Liver (tissue), 9 donors: ENCODE results near the gene DHRS3. TPM values are rescaled to one million over a fixed set of nuclear protein-coding genes. Genes with fewer than 3 reads are reported as not detected.
A peak's percentile ranks its signal among the peaks of the same experiment; 100 is the strongest.
"Not testable (repeated sequence)": the region's sequence is repeated elsewhere in the genome, so short reads cannot be mapped to it uniquely, and the experiment has no call there.

ENCODE experiments used
- DNase-seq: peaks from one replicate; pipeline ENCODE4 v3.0.0-alpha.2; 2017; ENCODE audit warnings: low spot score
- H3K27ac ChIP-seq, 2 donors: one replicate each; pipeline ENCODE4 v1.7.0; 2013; ENCODE audit warnings: inconsistent platforms in 2 of 2, low read length in 2 of 2, control low read depth in 1 of 2, low read depth in 1 of 2, mild to moderate bottlenecking in 1 of 2
- H3K27me3 ChIP-seq, 4 donors: one replicate each; pipeline versions ENCODE4 v1.6.1 to v1.7.0; 2013; ENCODE audit warnings: low read length in 3 of 4, inconsistent platforms in 1 of 4, mild to moderate bottlenecking in 1 of 4, moderate library complexity in 1 of 4; ENCODE audit not compliant: control insufficient read depth in 4 of 4, insufficient read depth in 4 of 4
- H3K36me3 ChIP-seq, 4 donors: one replicate each; pipeline versions ENCODE4 v1.6.1 to v1.7.0; 2013; ENCODE audit warnings: low read length in 3 of 4, mild to moderate bottlenecking in 3 of 4, low read depth in 1 of 4, moderate library complexity in 1 of 4; ENCODE audit not compliant: control insufficient read depth in 4 of 4, insufficient read depth in 3 of 4
- H3K4me1 ChIP-seq, 4 donors: one replicate each; pipeline versions ENCODE4 v1.6.1 to v1.7.0; 2013; ENCODE audit warnings: low read length in 3 of 4, mild to moderate bottlenecking in 3 of 4, moderate library complexity in 1 of 4; ENCODE audit not compliant: control insufficient read depth in 4 of 4, insufficient read depth in 4 of 4
- H3K4me3 ChIP-seq, 3 donors: one replicate each; pipeline versions ENCODE4 v1.6.1 to v1.7.0; 2013; ENCODE audit warnings: low read length in 3 of 3, control low read depth in 1 of 3, low read depth in 1 of 3, mild to moderate bottlenecking in 1 of 3
- H3K9ac ChIP-seq, 2 donors: one replicate each; pipeline ENCODE4 v1.7.0; 2013; ENCODE audit warnings: low read length in 2 of 2, mild to moderate bottlenecking in 2 of 2, moderate library complexity in 2 of 2, control low read depth in 1 of 2, low read depth in 1 of 2
- H3K9me3 ChIP-seq, 4 donors: one replicate each; pipeline versions ENCODE4 v1.6.1 to v1.7.0; 2013; ENCODE audit warnings: low read length in 3 of 4; ENCODE audit not compliant: control insufficient read depth in 4 of 4
- ATF3 ChIP-seq: IDR thresholded peaks from 2 replicates; pipeline ENCODE4 v1.6.1; 2016; ENCODE audit warnings: antibody characterized with exemption
- CTCF ChIP-seq: fragments of 150-350 bp; IDR thresholded peaks from 2 replicates; pipeline ENCODE4 v1.5.1; 2017; ENCODE audit warnings: improper control_type of control experiment, low read depth, low read length; ENCODE audit not compliant: missing input control
- FOXA1 ChIP-seq: IDR thresholded peaks from 2 replicates; pipeline ENCODE4 v1.6.1; 2016; ENCODE audit warnings: antibody characterized with exemption
- FOXA2 ChIP-seq: IDR thresholded peaks from 2 replicates; pipeline ENCODE4 v1.6.1; 2016; ENCODE audit warnings: antibody characterized with exemption
- HNF4A ChIP-seq, 2 donors: conservative IDR thresholded peaks; 2 replicates each; pipeline ENCODE4 v1.6.1; 2016; ENCODE audit warnings: antibody characterized with exemption in 2 of 2, mild to moderate bottlenecking in 2 of 2
- HNF4G ChIP-seq: IDR thresholded peaks from 2 replicates; pipeline ENCODE4 v1.6.1; 2016; ENCODE audit warnings: antibody characterized with exemption
- MAX ChIP-seq: IDR thresholded peaks from 2 replicates; pipeline ENCODE4 v1.6.1; 2016; ENCODE audit warnings: antibody characterized with exemption
- NR2F2 ChIP-seq: IDR thresholded peaks from 2 replicates; pipeline ENCODE4 v1.6.1; 2016; ENCODE audit warnings: antibody characterized with exemption
- RAD21 ChIP-seq, 2 donors: IDR thresholded peaks; 2 replicates each; pipeline ENCODE4 v1.6.1; 2016; ENCODE audit warnings: antibody characterized with exemption in 2 of 2, mild to moderate bottlenecking in 2 of 2
- RXRA ChIP-seq, 2 donors: IDR thresholded peaks; 2 replicates each; pipeline ENCODE4 v1.6.1; 2017 to 2018; ENCODE audit warnings: antibody characterized with exemption in 2 of 2, mild to moderate bottlenecking in 1 of 2
- SP1 ChIP-seq: IDR thresholded peaks from 2 replicates; pipeline ENCODE4 v1.6.1; 2018; ENCODE audit warnings: antibody characterized with exemption, mild to moderate bottlenecking
- TAF1 ChIP-seq: conservative IDR thresholded peaks from 2 replicates; pipeline ENCODE4 v1.6.1; 2016; ENCODE audit warnings: antibody characterized with exemption, mild to moderate bottlenecking
- YY1 ChIP-seq: IDR thresholded peaks from 2 replicates; pipeline ENCODE4 v1.6.1; 2016; ENCODE audit warnings: antibody characterized with exemption, mild to moderate bottlenecking
- ZBTB33 ChIP-seq: IDR thresholded peaks from 2 replicates; pipeline ENCODE4 v1.6.1; 2016; ENCODE audit warnings: antibody characterized with exemption
- WGBS: extraction: QIAGEN DNeasy Blood & Tissue Kit; methylation state at CpG from one replicate; pipeline ENCODE4 v1.1.7; 2013; 5-methylcytosine and 5-hydroxymethylcytosine counted together
- polyA plus RNA-seq, 2 donors: library from polyadenylated mRNA; stranded (reverse) in 1 of 2; unstranded in 1 of 2; fragments of 200-250 nt in 1 of 2; fragments of >200 nt in 1 of 2; fragmentation: Nextera tagmentation in 1 of 2; extraction: Ambion mirVana in 1 of 2; gene quantifications; one replicate each; pipeline versions ENCODE4 v1.2.1 to v1.2.3, GENCODE V29; 2013 to 2015
- total RNA-seq, 2 donors: library from RNA; depleted of rRNA; stranded (reverse); fragments of >200 nt; gene quantifications; one replicate each; pipeline ENCODE4 v1.2.3, GENCODE V29; 2014
- donor health status: healthy.
- donor health status: healthy.
- donor health status: healthy.
- donor health status: healthy.
- donor health status: healthy.

DHRS3 gene
- total and polyA plus RNA-seq, 4 donors = 62.6 to 185 (median 158) TPM

- DNase-seq = no peak
- Histone ChIP-seq H3K27ac (no peak overlapping the region), H3K4me3 (no peak overlapping the region), H3K9ac (no peak overlapping the region), H3K36me3 (no peaks in the 10 kb centered on the region), H3K4me1 (peaks cover 0 to 2% (median 0%) of the 10 kb centered on the region in 4 donors), H3K9me3 (peaks cover 0 to 3% (median 0%) of the 10 kb centered on the region in 4 donors), H3K27me3 (no peaks in the 10 kb centered on the region)
- WGBS = 93% methylated on average over 6 of the region's 6 CpGs
- TF ChIP-seq CTCF (no peak), MAX (no peak), ZBTB33 (no peak), HNF4G (no peak), FOXA1 (no peak), HNF4A (conservative IDR thresholded peaks at IDR 0.05) (no peak), RXRA (IDR thresholded peaks at IDR 0.05) (no peak), TAF1 (no peak), ATF3 (no peak), NR2F2 (no peak), YY1 (no peak), FOXA2 (no peak)
Observed at GRCh38 chr1:12661606-12662219, 43.7 kb upstream of the DHRS3 start.

GRCh38 chr1:12658531-12659453, 40.8 kb upstream of the DHRS3 start:
- TF ChIP-seq HNF4A (conservative IDR thresholded peaks at IDR 0.05) (no peak), SP1 (no peak), ZBTB33 (no peak), RAD21 (IDR thresholded peaks at IDR 0.05) (peak; percentile 98 to 99), CTCF (peak; percentile 95)
- WGBS = 40% methylated on average over 23 of the region's 23 CpGs
- Histone ChIP-seq H3K4me3 (no peak overlapping the region), H3K9ac (no peak overlapping the region), H3K27ac (no peak overlapping the region), H3K4me1 (peaks cover 0 to 2% (median 0%) of the 10 kb centered on the region in 4 donors), H3K9me3 (peaks cover 0 to 3% (median 0%) of the 10 kb centered on the region in 4 donors), H3K36me3 (no peaks in the 10 kb centered on the region), H3K27me3 (no peaks in the 10 kb centered on the region)
- DNase-seq = peak; percentile 72

GRCh38 chr1:12657885-12658512, 40.0 kb upstream of the DHRS3 start:
- not testable (repeated sequence) for H3K4me1 ChIP-seq, H3K27ac ChIP-seq, H3K9me3 ChIP-seq, H3K4me3 ChIP-seq, DNase-seq, H3K27me3 ChIP-seq, H3K9ac ChIP-seq, H3K36me3 ChIP-seq
- 87% methylated on average over 9 of the region's 9 CpGs for WGBS
